A673 (cell line): ENCODE data around the gene KIAA0753. TPM values are rescaled to one million over a fixed set of nuclear protein-coding genes. Genes with fewer than 3 reads are reported as not detected.
"Not testable (repeated sequence)": the region's sequence is repeated elsewhere in the genome, so short reads cannot be mapped to it uniquely, and the experiment has no call there.

Source experiments
- BruUV-seq: library from RNA; stranded (reverse); fragments of 400-500 nt; replicated peaks from 2 replicates; lab custom pipeline; 2021; lab: Mats Ljungman, UMichigan
- CTCF ChIA-PET: fragments of 300-600 bp; sonication (Branson Sonifier 250); formaldehyde crosslinking; loops from one replicate; lab custom pipeline; 2022; ENCODE audit warnings: antibody characterized with exemption; lab: Charles Lee
- POLR2A ChIA-PET: fragments of 300-600 bp; sonication (Branson Sonifier 250); formaldehyde crosslinking; loops from one replicate; lab custom pipeline; 2022; ENCODE audit warnings: antibody characterized with exemption; ENCODE audit not compliant: low non-redundant PET; lab: Charles Lee
- DNase-seq: peaks from one replicate; pipeline ENCODE4 v3.0.0-alpha.2; 2015; ENCODE audit warnings: low spot score
- H3K27ac ChIP-seq: fragments of 200-600 bp; sonication (generic); 2 replicates; pipeline ENCODE4 v1.5.1; 2016; ENCODE audit warnings: mixed run types, low read depth, mild to moderate bottlenecking, mixed read lengths, antibody characterized with exemption, low read length; ENCODE audit not compliant: poor library complexity, severe bottlenecking
- H3K27me3 ChIP-seq: fragments of 200-600 bp; sonication (generic); replicated peaks from 2 replicates; pipeline ENCODE4 v1.6.1; 2017; ENCODE audit warnings: mixed run types, low read depth, mild to moderate bottlenecking, mixed read lengths, antibody characterized with exemption, low read length; ENCODE audit not compliant: insufficient read depth, poor library complexity
- H3K36me3 ChIP-seq: fragments of 200-600 bp; sonication (generic); 2 replicates; pipeline ENCODE4 v1.6.1; 2016; ENCODE audit warnings: mixed run types, mild to moderate bottlenecking, mixed read lengths, antibody characterized with exemption, low read length; ENCODE audit not compliant: insufficient read depth, poor library complexity, severe bottlenecking
- H3K4me1 ChIP-seq: fragments of 200-600 bp; sonication (generic); 2 replicates; pipeline ENCODE4 v1.6.1; 2017; ENCODE audit warnings: mixed run types, mild to moderate bottlenecking, mixed read lengths, antibody characterized with exemption, low read length; ENCODE audit not compliant: insufficient read depth, poor library complexity, severe bottlenecking
- H3K4me3 ChIP-seq: fragments of 200-600 bp; sonication (generic); 2 replicates; pipeline ENCODE4 v1.5.1; 2016; ENCODE audit warnings: low read depth, mixed run types, mild to moderate bottlenecking, mixed read lengths, low read length; ENCODE audit not compliant: poor library complexity, severe bottlenecking
- H3K9me3 ChIP-seq: fragments of 200-600 bp; sonication (generic); 2 replicates; pipeline ENCODE4 v1.6.1; 2016; ENCODE audit warnings: mixed run types, low read depth, mild to moderate bottlenecking, mixed read lengths, antibody characterized with exemption, low read length; ENCODE audit not compliant: poor library complexity, severe bottlenecking
- CTCF ChIP-seq: fragments of 300-800, 200-600 bp; sonication (generic); conservative IDR thresholded peaks from 2 replicates; pipeline ENCODE4 v1.5.1; 2017; ENCODE audit warnings: low read depth, mild to moderate bottlenecking, antibody characterized with exemption, low read length, moderate library complexity, mixed read lengths
- EZH2 ChIP-seq: fragments of 200-600 bp; sonication (generic); IDR thresholded peaks from 2 replicates; pipeline ENCODE4 v1.6.1; 2017; ENCODE audit warnings: borderline replicate concordance, low read depth, mild to moderate bottlenecking, mixed read lengths, antibody characterized with exemption, low read length; ENCODE audit not compliant: poor library complexity, severe bottlenecking
- intact Hi-C: fragments of 100-400 bp; cut with micrococcal nuclease; formaldehyde crosslinking; loops from one replicate; pipeline ENCODE4 v1.10.0; 2022; ENCODE audit not compliant: unreplicated experiment
- total RNA-seq: library from RNA; stranded (reverse); gene quantifications from 2 replicates; pipeline ENCODE4 v1.2.3, GENCODE V29; 2021

The KIAA0753 gene
- total RNA-seq, 1 experiment from 2014 or later = 41.2 TPM

- intact Hi-C loops = no loop called here
- CTCF ChIA-PET = interaction anchor here (0.6 kb wide), 1 partner anchor 151 kb away, joined by 3 read pairs; no protein-coding TSS in a partner anchor
- no TSS peak for BruUV-seq
These were observed 17.2 kb upstream of the KIAA0753 start for GRCh38 chr17:6657633-6658287.

GRCh38 chr17:6656797-6657632 is 16.5 kb upstream of the KIAA0753 start:
- BruUV-seq = not testable (repeated sequence)
- CTCF ChIA-PET = interaction anchor here (0.6 kb wide), 1 partner anchor 150 kb away, joined by 3 read pairs; no protein-coding TSS in a partner anchor

More at GRCh38 chr17:6657633-6658287, 17.2 kb upstream of the KIAA0753 start:
- H3K27ac ChIP-seq = no peak overlapping the region
- no peaks in the 10 kb centered on the region for H3K9me3 ChIP-seq
- no peak for DNase-seq
- H3K4me1 ChIP-seq = no peaks in the 10 kb centered on the region
- POLR2A ChIA-PET = no interaction called here
- TF ChIP-seq EZH2 = no peak
- TF ChIP-seq CTCF = no peak
- H3K27me3 ChIP-seq = peaks cover 50% of the 10 kb centered on the region
- H3K36me3 ChIP-seq = no peaks in the 10 kb centered on the region
- H3K4me3 ChIP-seq = no peak overlapping the region

GRCh38 chr17:6655732-6656361 is 15.3 kb upstream of the KIAA0753 start:
- CTCF ChIA-PET, H3K4me3 ChIP-seq, DNase-seq, intact Hi-C loops, POLR2A ChIA-PET, H3K9me3 ChIP-seq, BruUV-seq, H3K27ac ChIP-seq, H3K36me3 ChIP-seq: not testable (repeated sequence)
- Histone ChIP-seq H3K27me3 (peaks cover 38% of the 10 kb centered on the region), H3K4me1 (peaks cover 10% of the 10 kb centered on the region)

More at GRCh38 chr17:6656797-6657632, 16.5 kb upstream of the KIAA0753 start:
- DNase-seq, H3K36me3 ChIP-seq, intact Hi-C loops, H3K27ac ChIP-seq, H3K4me1 ChIP-seq, H3K9me3 ChIP-seq, POLR2A ChIA-PET, H3K4me3 ChIP-seq: not testable (repeated sequence)
- H3K27me3 ChIP-seq = peaks cover 44% of the 10 kb centered on the region
